K562 (cell line): Measurements from ENCODE around the gene KRT222. TPM values are rescaled to one million over a fixed set of nuclear protein-coding genes. Genes with fewer than 3 reads are reported as not detected.

Experiments
- ATAC-seq: fragments of 200-7000 bp; cut with Tn5 transposase; 3 replicates; pipeline ENCODE4 v1.9.1; 2020; ENCODE audit warnings: moderate library complexity
- Bru-seq: library from RNA; stranded (reverse); fragments of 400-500 nt; gene quantifications from one replicate; lab custom pipeline; 2021; lab: Mats Ljungman, UMichigan
- BruChase-seq, 2 experiments: library from RNA; stranded (reverse); fragments of 400-500 nt; gene quantifications; one replicate each; lab custom pipeline; 2021; lab: Mats Ljungman, UMichigan
- BruUV-seq: library from RNA; stranded (reverse); fragments of 400-500 nt; replicated peaks from 2 replicates; lab custom pipeline; 2021; lab: Mats Ljungman, UMichigan
- CTCF ChIA-PET: fragments of 300-600 bp; formaldehyde crosslinking; extraction: SDS; loops from one replicate; lab custom pipeline; 2021; ENCODE audit warnings: low intra/inter-chr PET ratio; lab: Yijun Ruan, JAX
- POLR2A ChIA-PET: fragments of 300-600, 350-650 bp; sonication (Branson Sonifier 250); formaldehyde crosslinking; extraction: SDS; loops from one replicate; lab custom pipeline; 2021; ENCODE audit warnings: antibody characterized with exemption, inconsistent platforms; lab: Yijun Ruan, JAX
- DNase-seq, 4 experiments: peaks; one replicate each; pipeline versions ENCODE4 v3.0.0 to v3.0.0-alpha.2; 2011 to 2018; ENCODE audit warnings: low spot score in 3 of 4, mixed read lengths in 3 of 4; ENCODE audit errors: extremely low read depth in 1 of 4
- FAIRE-seq: peaks from 2 replicates; lab custom pipeline; 2011; peaks lifted over from hg19 to GRCh38; lab: Jason Lieb, UNC
- H2AFZ ChIP-seq: 2 replicates; pipeline ENCODE4 v1.6.0; 2011; ENCODE audit warnings: low read depth, low read length, control low read depth, inconsistent platforms
- H3K27ac ChIP-seq: fragments of 200-600 bp; 3 replicates; pipeline ENCODE4 v1.8.0; 2011; ENCODE audit warnings: low read depth, mild to moderate bottlenecking, control low read depth, inconsistent platforms, low read length, moderate library complexity, mixed read lengths; ENCODE audit errors: extremely low read depth
- H3K27me3 ChIP-seq, 2 experiments: fragments of 300-600 bp in 1 of 2; 2 replicates in 1 of 2; 3 replicates in 1 of 2; pipeline versions ENCODE4 v1.6.0 to v1.8.0; 2011; ENCODE audit warnings: inconsistent platforms in 2 of 2, low read length in 2 of 2, mild to moderate bottlenecking in 1 of 2, mixed read lengths in 1 of 2, moderate library complexity in 1 of 2; ENCODE audit not compliant: control insufficient read depth in 2 of 2, insufficient read depth in 2 of 2
- H3K36me3 ChIP-seq: fragments of 300-600 bp; 3 replicates; pipeline ENCODE4 v1.8.0; 2011; ENCODE audit warnings: mild to moderate bottlenecking, low read length, inconsistent platforms; ENCODE audit not compliant: control insufficient read depth, insufficient read depth
- H3K4me1 ChIP-seq, 2 experiments: fragments of 200-600 bp in 1 of 2; replicated peaks in 1 of 2; 2 replicates in 1 of 2; 3 replicates in 1 of 2; pipeline versions ENCODE4 v1.5.1 to v1.8.0; 2011; ENCODE audit warnings: inconsistent platforms in 2 of 2, low read length in 2 of 2, mild to moderate bottlenecking in 1 of 2, mixed read lengths in 1 of 2, moderate library complexity in 1 of 2; ENCODE audit not compliant: control insufficient read depth in 2 of 2, insufficient read depth in 2 of 2
- H3K4me2 ChIP-seq: 2 replicates; pipeline ENCODE4 v1.6.1; 2011; ENCODE audit warnings: low read length, control low read depth, inconsistent platforms, mixed read lengths; ENCODE audit not compliant: insufficient read depth
- H3K4me3 ChIP-seq: fragments of 200-600 bp; sonication (generic), shearing (Covaris generic); 2 replicates; pipeline ENCODE4 v1.5.1; 2016; ENCODE audit warnings: control low read depth, inconsistent platforms
- H3K79me2 ChIP-seq: fragments of 200-600 bp; 3 replicates; pipeline ENCODE4 v1.8.0; 2011; ENCODE audit warnings: low read length, inconsistent platforms; ENCODE audit not compliant: control insufficient read depth, insufficient read depth
- H3K9ac ChIP-seq, 2 experiments: 2 replicates each; pipeline versions ENCODE4 v1.6.0 to v1.6.1; 2011; ENCODE audit warnings: low read depth in 2 of 2, low read length in 2 of 2, control low read depth in 1 of 2, inconsistent platforms in 1 of 2, mild to moderate bottlenecking in 1 of 2, mixed read lengths in 1 of 2; ENCODE audit not compliant: insufficient read depth in 1 of 2
- H3K9me1 ChIP-seq: one replicate; pipeline ENCODE4 v1.6.0; 2011; ENCODE audit warnings: inconsistent platforms, mild to moderate bottlenecking, low read length, moderate library complexity; ENCODE audit not compliant: control insufficient read depth, insufficient read depth
- H3K9me3 ChIP-seq: replicated peaks from 2 replicates; pipeline ENCODE4 v1.5.1; 2011; ENCODE audit warnings: low read depth, low read length, inconsistent platforms; ENCODE audit not compliant: control insufficient read depth, insufficient read depth
- H4K20me1 ChIP-seq: replicated peaks from 2 replicates; pipeline ENCODE4 v1.6.1; 2011; ENCODE audit warnings: low read length, inconsistent platforms, mixed read lengths; ENCODE audit not compliant: control insufficient read depth, insufficient read depth
- CBX8 ChIP-seq: fragments of 200-600 bp; sonication (generic); IDR thresholded peaks from 2 replicates; pipeline ENCODE4 v1.6.1; 2012; ENCODE audit warnings: borderline replicate concordance, mixed run types, low read depth, mild to moderate bottlenecking, moderate library complexity, mixed read lengths, low read length, control low read depth, inconsistent platforms; ENCODE audit not compliant: poor library complexity, severe bottlenecking; ENCODE audit errors: extremely low read depth
- GTF2F1 ChIP-seq: IDR thresholded peaks from 2 replicates; pipeline ENCODE4 v1.6.1; 2011; ENCODE audit warnings: low read depth, low read length, improper control_type of control experiment
- WGBS: fragments of 100-300 bp; shearing (Covaris generic); methylation state at CpG from one replicate; pipeline ENCODE4 v1.1.6; 2016; ENCODE audit warnings: low coverage, mixed read lengths; ENCODE audit not compliant: insufficient coverage; ENCODE audit errors: missing lambda C conversion rate; 5-methylcytosine and 5-hydroxymethylcytosine counted together
- in situ Hi-C: fragments of 300-500 bp; cut with MboI; formaldehyde crosslinking; loops from 4 replicates; pipeline ENCODE4 v1.15.0; 2018; ENCODE audit warnings: inconsistent platforms, mixed read lengths
- intact Hi-C: fragments of 100-400 bp; cut with micrococcal nuclease; formaldehyde crosslinking; loops from 2 replicates; pipeline ENCODE4 v1.14.2; 2022
- long read RNA-seq, 3 experiments: library from polyadenylated mRNA in 2 of 3; library from RNA in 1 of 3; unstranded in 2 of 3; stranded (forward) in 1 of 3; transcript quantifications; one replicate each; pipeline ENCODE4 v2.0.0, GENCODE V29; 2019 to 2022
- polyA minus RNA-seq, 3 experiments: library from RNA; depleted of rRNA, polyadenylated mRNA; stranded (reverse); fragments of >200 nt; gene quantifications; 2 replicates each; pipeline ENCODE4 v1.2.3, GENCODE V29; 2011
- polyA plus RNA-seq, 8 experiments: library from polyadenylated mRNA; depleted of rRNA in 4 of 8; stranded (reverse) in 5 of 8; unstranded in 3 of 8; fragments of >200 nt; fragmentation: Nextera tagmentation in 2 of 8; fragmentation: Illumina TruSeq in 1 of 8; extraction: Ambion mirVana in 2 of 8; extraction: Trizol in 1 of 8; gene quantifications; 2 replicates each; pipeline versions ENCODE4 v1.2.1 to v1.2.3, GENCODE V29; 2011 to 2014; ENCODE audit warnings: inconsistent platforms in 1 of 8, missing spikeins in 1 of 8
- total RNA-seq, 7 experiments: library from RNA; depleted of rRNA in 6 of 7; stranded (reverse); fragments of >200 nt in 6 of 7; fragmentation: Illumina TruSeq in 2 of 7; extraction: Trizol in 2 of 7; gene quantifications; 2 replicates each; pipeline versions ENCODE4 v1.2.1 to v1.2.3, GENCODE V29; 2011 to 2021; ENCODE audit warnings: low replicate concordance in 1 of 7

Gene KRT222
- total RNA-seq (2011; cell fraction: chromatin; rRNA removed; ENCODE audit: low replicate concordance): not detected in 2 replicates
- not detected in 2 replicates for total RNA-seq (2011; cell fraction: nucleolus; rRNA removed)
- total RNA-seq (2011; cell fraction: nucleoplasm; rRNA removed): not detected in 2 replicates
- total RNA-seq (2014; rRNA removed) (not detected in 2 replicates), total RNA-seq (2014; rRNA removed; fragmentation: Illumina TruSeq; extraction: Trizol) (not detected in 2 replicates), total RNA-seq (2015; rRNA removed; fragmentation: Illumina TruSeq; extraction: Trizol) (0.08 TPM in 1 of 2 replicates, not detected in the other), total RNA-seq (2021) (0.04 TPM in 1 of 2 replicates, not detected in the other), polyA plus RNA-seq (2011; rRNA removed) (not detected in 2 replicates), polyA plus RNA-seq (2014; fragmentation: Illumina TruSeq; extraction: Trizol) (0.03 and 0.11 TPM in 2 replicates), polyA plus RNA-seq (2014; fragmentation: Nextera tagmentation; extraction: Ambion mirVana) (under 1 TPM; 0.06 to 0.11 TPM), polyA plus RNA-seq (2014; rRNA removed) (0.11 TPM in 1 of 2 replicates, not detected in the other), polyA minus RNA-seq (2011; rRNA and poly(A)+ RNA removed) (not detected in 2 replicates), Bru-seq, nascent RNA (percentile 18 among the genes with signal in this experiment), BruChase-seq, experiment 1, labeled RNA remaining after a 2-hour chase (not detected), BruChase-seq, experiment 2, labeled RNA remaining after a 6-hour chase (percentile 15 among the genes with signal in this experiment)
- not detected in 2 replicates for polyA plus RNA-seq (2011; cell fraction: cytosol; rRNA removed)
- polyA plus RNA-seq (2011; cell fraction: nucleus; rRNA removed): not detected in 2 replicates
- 0.11 and 0.12 TPM in 2 replicates for polyA plus RNA-seq (2012)
- not detected in 2 replicates for polyA minus RNA-seq (2011; cell fraction: cytosol; rRNA and poly(A)+ RNA removed)
- polyA minus RNA-seq (2011; cell fraction: nucleus; rRNA and poly(A)+ RNA removed): not detected in 2 replicates
- long read RNA-seq, experiment 1: 0 reads
- long read RNA-seq, experiment 2: 0 reads
- long read RNA-seq, experiment 3: 0 reads

DNA sequence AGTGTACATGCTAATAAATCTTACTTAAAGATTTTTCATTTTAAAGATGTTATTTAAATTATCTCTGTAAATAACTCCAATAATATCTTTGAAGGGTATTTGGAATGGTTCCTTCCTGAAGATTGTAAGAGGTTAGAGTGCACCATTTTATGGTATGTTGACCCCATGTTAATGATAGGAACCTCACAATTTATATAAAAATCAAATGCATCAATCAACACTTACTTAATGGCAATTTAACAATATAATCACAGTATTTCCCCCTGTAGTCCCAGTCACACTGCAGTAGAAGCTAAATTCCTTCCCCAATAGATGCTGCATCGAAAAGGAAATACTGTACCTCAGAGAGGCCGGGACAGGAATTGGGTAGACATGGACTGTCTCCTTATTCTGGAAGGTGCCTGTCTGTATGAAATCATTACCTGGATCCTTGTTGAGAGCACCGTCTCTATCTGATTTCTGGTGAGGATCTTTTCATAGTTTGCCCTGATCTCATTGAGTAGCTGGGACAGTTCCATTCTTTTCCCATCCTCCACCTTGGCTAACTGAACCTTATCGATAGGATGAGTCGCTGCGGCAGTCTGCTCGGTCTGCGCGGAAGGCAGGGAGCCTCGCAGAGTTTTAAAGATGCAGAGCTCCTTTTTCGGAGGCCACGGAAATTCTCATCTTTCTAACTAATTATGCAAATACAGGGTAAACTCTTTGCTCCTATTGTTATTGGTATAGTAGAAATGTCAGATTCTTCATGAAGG, at the start of gene KRT222:
KRT222 (minus strand) TSS at position 596 of the 752 bp plus-strand sequence; CDS start at position 518, 78 bp downstream.
- H3K9me1 ChIP-seq: no peaks in the 10 kb centered on the region
- H3K9me3 ChIP-seq: no peaks in the 10 kb centered on the region
- no peak within 1 kb of the TSS for H3K4me3 ChIP-seq
- H3K27ac ChIP-seq: no peak within 1 kb of the TSS
- peaks cover 15 to 25% of the 10 kb centered on the region in 2 experiments; a peak in 4 of 5 replicates for H3K27me3 ChIP-seq
- no peak for DNase-seq
- peak within 1 kb of the TSS; percentile 72 for H2AFZ ChIP-seq
- H3K4me2 ChIP-seq: peak within 1 kb of the TSS; percentile 23; the same call in 1 of the 2 replicates
- no peak within 1 kb of the TSS for H3K9ac ChIP-seq
- peak; percentile 48; the same call in 2 of the 3 replicates for ATAC-seq
- BruUV-seq: no TSS peak
- TF ChIP-seq GTF2F1 (no peak), CBX8 (peak; percentile 58)
- intact Hi-C loops: no loop called here
- peak; percentile 35 for FAIRE-seq
- H3K4me1 ChIP-seq: peaks cover 0 to 3% of the 10 kb centered on the region in 2 experiments; a peak in 1 of 5 replicates
- WGBS: 2% methylated on average over 12 of the region's 12 CpGs
- POLR2A ChIA-PET: interaction anchor here (0.6 to 1.9 kb wide), 3 partner anchors 19 to 637 kb away, joined by 3 to 6 read pairs (median 3); no protein-coding TSS in a partner anchor
- 0 out of 2 replicates have a peak, but pooled peaks cover 3% of the 10 kb centered on the region for H4K20me1 ChIP-seq
- CTCF ChIA-PET: no interaction called here
- no peaks in the 10 kb centered on the region for H3K36me3 ChIP-seq
- H3K79me2 ChIP-seq: no peaks in the 10 kb centered on the region
- in situ Hi-C loops: no loop called here
